Muscle of leg (tissue), 11 donors: ENCODE data around the gene PTGR3. TPM values are rescaled to one million over a fixed set of nuclear protein-coding genes. Genes with fewer than 3 reads are reported as not detected.

Source experiments
- DNase-seq: peaks from one replicate; pipeline ENCODE4 v3.0.0; 2013
- H3K27ac ChIP-seq: one replicate; pipeline ENCODE4 v1.5.1; 2013; ENCODE audit warnings: mild to moderate bottlenecking, low read length, control low read depth
- H3K27me3 ChIP-seq: one replicate; pipeline ENCODE4 v1.6.1; 2013; ENCODE audit warnings: low read length; ENCODE audit not compliant: control insufficient read depth, insufficient read depth
- H3K36me3 ChIP-seq: one replicate; pipeline ENCODE4 v1.6.1; 2013; ENCODE audit warnings: low read length; ENCODE audit not compliant: control insufficient read depth, insufficient read depth
- H3K4me1 ChIP-seq: one replicate; pipeline ENCODE4 v1.6.1; 2013; ENCODE audit warnings: low read length; ENCODE audit not compliant: control insufficient read depth, insufficient read depth
- H3K4me3 ChIP-seq: one replicate; pipeline ENCODE4 v1.5.1; 2013; ENCODE audit warnings: low read length, control low read depth
- H3K9me3 ChIP-seq: replicated peaks from 2 replicates; pipeline ENCODE4 v1.6.1; 2013; ENCODE audit warnings: low read depth, low read length; ENCODE audit not compliant: control insufficient read depth
- WGBS: methylation state at CpG from one replicate; pipeline ENCODE4 v1.1.5; 2013; ENCODE audit warnings: missing lambda C conversion rate; ENCODE audit not compliant: insufficient coverage; 5-methylcytosine and 5-hydroxymethylcytosine counted together
- polyA plus RNA-seq, 8 donors: library from polyadenylated mRNA; unstranded; fragments of 120-200 nt; gene quantifications; one replicate each; pipeline versions ENCODE4 v1.2.1 to v1.2.3, GENCODE V29; 2013; ENCODE audit warnings: inconsistent platforms in 1 of 8, low replicate concordance in 1 of 8; ENCODE audit not compliant: insufficient read length in 8 of 8, insufficient read depth in 1 of 8
- total RNA-seq: library from RNA; stranded (reverse); fragments of 120-200 nt; gene quantifications from one replicate; pipeline ENCODE4 v1.2.4, GENCODE V29; 2013

Gene PTGR3
- total and polyA plus RNA-seq, 9 donors = 15.9 to 42.6 (median 33.4) TPM

- Histone ChIP-seq H3K27me3 (peaks cover 2% of the 10 kb centered on the region), H3K36me3 (no peaks in the 10 kb centered on the region), H3K9me3 (no peaks in the 10 kb centered on the region), H3K4me1 (peaks cover 31% of the 10 kb centered on the region), H3K4me3 (peak overlapping the region; percentile 95), H3K27ac (peak overlapping the region; percentile 98)
- no peak for DNase-seq
- WGBS = no CpG with 5 or more reads among the region's 8 CpGs
These were observed 966 bp upstream of the PTGR3 start for GRCh38 chr18:75209951-75210258.

- peaks cover 36% of the 10 kb centered on the region for H3K4me1 ChIP-seq
- peak overlapping the region; percentile 91 for H3K4me3 ChIP-seq
- under 1% methylated on average over 34 of the region's 34 CpGs for WGBS
- H3K9me3 ChIP-seq = no peaks in the 10 kb centered on the region
- H3K36me3 ChIP-seq = no peaks in the 10 kb centered on the region
- peaks cover 2% of the 10 kb centered on the region for H3K27me3 ChIP-seq
- DNase-seq = no peak
- peak overlapping the region; percentile 98 for H3K27ac ChIP-seq
These were observed 157 bp downstream of the PTGR3 start for GRCh38 chr18:75208836-75209128.

GRCh38 chr18:75208155-75208835 is 644 bp downstream of the PTGR3 start:
- Histone ChIP-seq H3K27me3 (peaks cover 2% of the 10 kb centered on the region), H3K4me1 (peaks cover 37% of the 10 kb centered on the region), H3K36me3 (no peaks in the 10 kb centered on the region), H3K9me3 (no peaks in the 10 kb centered on the region), H3K4me3 (peak overlapping the region; percentile 91), H3K27ac (peak overlapping the region; percentile 98)
- DNase-seq = peak; percentile 79
- WGBS = under 1% methylated on average over 50 of the region's 65 CpGs

- H3K9me3 ChIP-seq = no peaks in the 10 kb centered on the region
- DNase-seq = peak; percentile 67
- peak overlapping the region; percentile 91 for H3K4me3 ChIP-seq
- no peaks in the 10 kb centered on the region for H3K36me3 ChIP-seq
- H3K27ac ChIP-seq = peak overlapping the region; percentile 98
- H3K4me1 ChIP-seq = peaks cover 34% of the 10 kb centered on the region
- H3K27me3 ChIP-seq = peaks cover 2% of the 10 kb centered on the region
- 4% methylated on average over 22 of the region's 26 CpGs for WGBS
These were observed 1.4 kb downstream of the PTGR3 start for GRCh38 chr18:75207310-75208154.

GRCh38 chr18:75206452-75207309 is 2.3 kb downstream of the PTGR3 start:
- peak; percentile 36 for DNase-seq
- H3K9me3 ChIP-seq = no peaks in the 10 kb centered on the region
- peaks cover 2% of the 10 kb centered on the region for H3K27me3 ChIP-seq
- peak overlapping the region; percentile 98 for H3K27ac ChIP-seq
- H3K4me1 ChIP-seq = peaks cover 37% of the 10 kb centered on the region
- H3K36me3 ChIP-seq = peaks cover under 1% of the 10 kb centered on the region
- WGBS = 8% methylated on average over 2 of the region's 14 CpGs
- peak overlapping the region; percentile 91 for H3K4me3 ChIP-seq

GRCh38 chr18:75205514-75206132 is 3.3 kb downstream of the PTGR3 start:
- WGBS = no CpG with 5 or more reads among the region's 16 CpGs
- Histone ChIP-seq H3K27me3 (peaks cover 2% of the 10 kb centered on the region), H3K27ac (peak overlapping the region; percentile 98), H3K9me3 (no peaks in the 10 kb centered on the region), H3K36me3 (peaks cover 6% of the 10 kb centered on the region), H3K4me3 (peak overlapping the region; percentile 91), H3K4me1 (peaks cover 44% of the 10 kb centered on the region)
- peak; percentile 70 for DNase-seq

DNA sequence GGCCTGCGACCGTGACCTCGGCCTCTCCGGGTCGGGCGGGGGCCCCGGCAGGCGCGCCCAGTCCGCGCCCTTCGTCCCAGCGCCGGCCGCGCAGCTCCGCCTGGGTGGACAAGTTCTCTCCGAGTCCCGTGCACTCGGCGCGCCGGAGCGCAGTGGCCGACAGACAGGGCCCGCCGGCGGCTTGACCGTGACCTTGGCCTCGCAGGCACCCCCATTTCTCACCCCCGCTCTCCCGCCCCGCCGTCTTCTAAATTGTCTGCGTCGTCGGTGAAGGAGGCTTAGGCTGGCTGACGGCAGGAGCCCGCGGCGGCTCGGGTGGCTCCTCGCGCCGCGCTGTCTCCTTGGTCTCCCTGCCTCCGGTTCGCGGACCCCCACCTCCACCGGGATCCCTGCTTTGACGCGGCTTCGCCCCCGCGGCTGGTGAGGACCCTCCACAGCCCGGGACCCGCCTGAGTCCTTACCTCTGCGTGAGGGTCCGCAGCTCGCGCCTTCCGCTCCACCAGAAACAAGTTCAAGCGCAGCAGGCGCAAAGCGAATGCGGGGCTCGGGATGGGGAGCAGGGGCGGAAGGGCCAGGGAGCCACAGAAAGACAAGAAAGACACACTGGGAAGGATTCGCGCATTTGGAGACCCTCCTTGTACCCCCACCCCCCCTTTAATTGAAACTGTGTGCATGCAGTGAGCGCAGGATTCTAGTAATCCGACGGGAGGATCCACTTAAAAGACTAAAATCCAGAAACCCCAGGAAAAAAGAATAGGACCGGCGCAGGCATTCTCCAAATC is 4.0 kb downstream of the PTGR3 start:
- DNase-seq = peak; percentile 58
- 3% methylated on average over 68 of the region's 75 CpGs for WGBS
- peaks cover 47% of the 10 kb centered on the region for H3K4me1 ChIP-seq
- H3K27me3 ChIP-seq = peaks cover 2% of the 10 kb centered on the region
- H3K36me3 ChIP-seq = peaks cover 10% of the 10 kb centered on the region
- no peaks in the 10 kb centered on the region for H3K9me3 ChIP-seq
- H3K27ac ChIP-seq = peak overlapping the region; percentile 98
- H3K4me3 ChIP-seq = peak overlapping the region; percentile 91

GRCh38 chr18:75204269-75204731 is 4.6 kb downstream of the PTGR3 start:
- no peaks in the 10 kb centered on the region for H3K9me3 ChIP-seq
- DNase-seq = peak; percentile 77
- peak overlapping the region; percentile 91 for H3K4me3 ChIP-seq
- peaks cover 2% of the 10 kb centered on the region for H3K27me3 ChIP-seq
- peak overlapping the region; percentile 93 for H3K27ac ChIP-seq
- WGBS = 3% methylated on average over 34 of the region's 35 CpGs
- peaks cover 49% of the 10 kb centered on the region for H3K4me1 ChIP-seq
- H3K36me3 ChIP-seq = peaks cover 13% of the 10 kb centered on the region
